Skeletal muscle cell (primary cell): Measurements from ENCODE around the gene WHRN.

Source experiments
- DNase-seq: peaks from one replicate; pipeline ENCODE4 v3.0.0-alpha.2; 2010; ENCODE audit warnings: low read depth
- H3K4me3 ChIP-seq: 2 replicates; pipeline ENCODE4 v1.5.1; 2011; ENCODE audit warnings: low read depth, mild to moderate bottlenecking, control low read depth, low read length, moderate library complexity

WHRN gene

DNA sequence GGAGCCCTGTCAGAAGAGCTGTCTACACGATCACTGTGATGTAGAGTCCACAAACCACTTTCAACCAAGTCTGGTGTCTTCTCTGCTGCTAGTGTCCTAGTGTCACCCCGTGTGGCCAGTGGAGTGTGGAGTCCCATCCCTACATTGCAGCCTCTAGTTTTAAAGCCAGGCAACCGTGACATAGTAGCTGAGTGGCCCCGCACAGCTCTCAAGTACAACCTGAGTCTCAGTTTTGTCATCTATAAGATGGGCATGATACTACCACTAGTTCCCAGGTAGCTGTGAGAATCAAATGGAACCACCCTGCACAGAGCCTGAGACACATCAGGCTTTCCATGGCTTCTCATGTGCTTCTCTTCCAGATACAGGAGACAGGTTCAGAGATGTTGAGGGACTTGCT, 74.3 kb downstream of the WHRN start:
- H3K4me3 ChIP-seq: no peak overlapping the region
- DNase-seq: no peak

DNA sequence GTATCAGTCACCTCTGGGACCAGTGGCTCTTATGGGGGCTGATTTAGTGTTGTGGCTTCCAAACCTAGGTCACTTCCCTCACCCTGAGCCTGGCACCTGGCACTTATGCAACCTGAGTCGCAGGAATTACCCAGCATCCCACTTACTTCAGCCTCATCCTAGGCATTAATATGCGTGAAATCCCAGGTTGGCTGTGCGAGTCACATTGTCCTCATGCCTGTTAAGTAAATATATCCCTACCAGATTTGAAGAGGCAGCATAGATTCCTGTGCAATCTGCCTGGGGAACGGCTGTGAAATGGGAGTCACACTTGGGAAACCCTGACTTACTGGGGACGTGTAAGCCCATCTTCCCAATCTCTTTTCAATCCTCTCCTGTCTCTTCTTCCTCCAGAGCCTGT, 74.8 kb downstream of the WHRN start:
- DNase-seq: no peak
- no peak overlapping the region for H3K4me3 ChIP-seq

DNA sequence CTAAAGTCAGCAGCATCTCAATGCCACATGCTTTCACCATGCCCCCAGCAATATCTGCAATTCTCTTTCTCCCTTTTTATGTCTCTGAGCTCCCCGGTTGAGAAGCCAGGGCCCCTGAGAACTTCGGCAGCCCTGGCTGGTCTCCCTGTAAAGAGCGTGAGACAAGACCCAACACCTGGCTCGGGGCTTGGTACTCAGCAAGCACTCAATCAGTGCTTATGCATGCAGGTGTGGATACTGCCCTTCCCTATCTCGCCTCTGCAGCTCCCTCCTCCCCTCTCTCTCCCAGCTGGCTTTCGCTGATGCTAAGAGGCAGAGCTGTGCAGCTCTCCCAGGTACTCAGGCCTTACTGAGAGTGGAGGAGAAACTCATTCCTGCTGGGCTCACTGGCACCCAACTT, 75.8 kb downstream of the WHRN start:
- DNase-seq: no peak
- no peak overlapping the region for H3K4me3 ChIP-seq

DNA sequence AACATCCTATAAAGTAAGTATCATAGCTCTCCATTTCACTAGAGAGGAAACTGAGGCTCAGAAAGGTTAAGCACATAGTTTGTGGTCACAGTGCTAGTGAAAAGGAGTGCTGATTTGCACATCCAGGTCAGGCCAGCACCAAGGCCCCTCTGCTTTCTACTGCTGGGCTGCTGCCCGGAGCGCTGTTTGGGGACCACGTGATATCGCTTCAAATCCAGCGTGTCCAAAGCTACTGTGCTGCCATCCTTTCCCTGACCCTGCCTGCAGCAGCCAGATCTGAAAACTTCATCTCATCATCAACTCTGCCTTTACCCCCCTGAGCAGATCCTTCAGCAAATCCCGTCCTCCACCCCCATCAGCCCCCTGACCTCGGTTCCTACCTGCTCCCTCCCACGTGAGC, 76.8 kb downstream of the WHRN start:
- H3K4me3 ChIP-seq: no peak overlapping the region
- no peak for DNase-seq

DNA sequence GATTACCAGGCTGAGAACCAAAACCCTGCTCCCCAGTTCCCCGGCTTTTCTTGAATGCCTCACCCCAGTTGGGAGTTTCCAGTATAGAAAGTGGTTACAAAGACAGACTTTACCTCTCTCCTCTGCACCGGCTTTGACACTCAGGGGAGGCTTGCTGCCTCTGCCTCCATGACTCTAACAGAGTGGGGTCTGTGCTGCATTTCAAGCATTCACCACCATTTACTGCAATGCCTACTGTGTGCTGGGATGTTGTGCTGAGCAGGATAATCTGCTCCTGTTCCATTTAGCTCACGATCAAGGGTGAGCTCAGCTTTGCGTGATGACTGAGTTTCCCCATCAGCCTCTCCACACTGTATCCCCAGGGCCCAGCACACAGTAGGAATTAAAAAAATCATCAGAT, 77.6 kb downstream of the WHRN start:
- no peak for DNase-seq
- no peak overlapping the region for H3K4me3 ChIP-seq

DNA sequence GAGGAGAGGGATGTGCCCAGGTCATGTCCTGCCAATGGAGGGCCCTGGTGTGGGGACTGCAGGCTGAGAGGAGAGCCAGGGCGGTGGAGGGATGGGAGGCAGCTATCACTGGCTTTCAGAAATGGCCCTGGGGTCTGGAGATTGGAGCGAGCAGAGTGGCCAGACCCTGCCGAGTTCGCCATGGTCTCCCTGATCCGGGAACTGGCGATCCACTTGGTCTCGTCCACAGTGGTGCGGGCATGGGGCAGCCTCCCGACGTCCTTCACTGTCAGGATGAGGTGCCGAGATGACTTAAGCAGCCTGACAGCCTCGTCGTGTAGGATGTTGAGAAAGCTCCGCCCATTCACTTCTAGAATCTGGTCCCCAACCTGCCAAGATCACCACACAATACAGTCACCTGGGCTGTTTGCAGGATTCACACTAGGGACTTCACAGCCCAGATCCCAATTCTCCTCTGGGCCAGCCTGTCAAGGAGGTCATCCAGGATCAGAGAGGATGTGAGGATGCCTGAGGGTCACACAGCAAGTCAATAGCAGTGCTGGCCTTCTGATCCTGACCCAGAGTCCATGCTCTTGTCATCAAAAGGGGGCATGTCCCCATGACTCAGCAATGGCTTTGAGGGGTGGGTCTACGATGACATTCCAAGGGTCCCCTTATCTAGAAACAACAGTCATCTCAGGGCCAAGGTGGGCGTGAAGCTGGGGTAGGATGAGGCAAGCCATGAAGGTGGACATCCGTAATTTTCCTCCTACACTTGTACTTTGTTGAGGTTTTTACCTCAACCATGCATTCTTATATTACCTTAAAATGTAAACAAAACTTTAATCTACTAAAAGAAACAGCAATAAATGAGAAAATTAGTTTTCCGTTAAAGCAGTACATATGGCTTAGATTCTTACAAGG, 79.0 kb downstream of the WHRN start:
- H3K4me3 ChIP-seq: no peak overlapping the region
- no peak for DNase-seq

DNA sequence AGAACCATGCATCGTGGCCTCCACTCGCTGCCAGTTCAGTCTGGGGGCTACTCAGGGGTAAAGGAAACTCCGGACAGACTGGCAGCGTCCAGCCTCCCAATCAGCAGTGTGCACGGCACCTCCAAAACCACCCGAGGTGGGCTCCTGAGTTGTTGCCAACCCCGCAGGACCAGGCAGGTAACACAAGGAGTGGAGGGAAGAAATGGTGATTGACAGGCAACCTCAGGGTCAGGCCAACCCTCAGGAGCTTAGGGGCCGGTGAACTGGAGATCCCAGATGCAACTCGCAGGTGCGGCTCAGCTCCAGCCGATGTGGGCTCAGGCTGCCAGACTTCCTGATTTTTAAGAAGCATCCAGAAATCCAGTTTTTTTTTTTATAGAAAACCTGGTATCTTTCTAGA, 80.1 kb downstream of the WHRN start:
- no peak for DNase-seq
- H3K4me3 ChIP-seq: no peak overlapping the region

DNA sequence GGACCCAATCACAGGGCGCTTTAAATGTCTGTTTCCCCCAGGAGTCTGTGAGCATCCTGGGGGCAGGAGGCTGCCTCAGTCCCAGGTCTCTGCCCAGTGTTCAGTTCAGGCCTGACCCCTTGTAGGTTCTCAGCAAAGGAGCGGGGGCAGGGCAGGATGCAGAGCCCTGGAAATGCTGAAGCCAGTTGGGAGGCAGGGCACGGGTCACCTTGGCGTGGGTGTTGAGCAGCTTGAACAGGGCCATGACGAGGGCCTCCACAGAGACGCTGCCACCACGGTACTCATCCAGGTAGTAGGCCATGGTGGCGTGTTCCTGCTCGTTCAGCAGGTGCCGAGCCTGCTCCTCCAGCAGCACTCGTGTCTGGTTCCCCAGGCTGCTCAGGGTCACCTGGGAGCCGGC, 81.1 kb downstream of the WHRN start:
- DNase-seq: no peak

DNA sequence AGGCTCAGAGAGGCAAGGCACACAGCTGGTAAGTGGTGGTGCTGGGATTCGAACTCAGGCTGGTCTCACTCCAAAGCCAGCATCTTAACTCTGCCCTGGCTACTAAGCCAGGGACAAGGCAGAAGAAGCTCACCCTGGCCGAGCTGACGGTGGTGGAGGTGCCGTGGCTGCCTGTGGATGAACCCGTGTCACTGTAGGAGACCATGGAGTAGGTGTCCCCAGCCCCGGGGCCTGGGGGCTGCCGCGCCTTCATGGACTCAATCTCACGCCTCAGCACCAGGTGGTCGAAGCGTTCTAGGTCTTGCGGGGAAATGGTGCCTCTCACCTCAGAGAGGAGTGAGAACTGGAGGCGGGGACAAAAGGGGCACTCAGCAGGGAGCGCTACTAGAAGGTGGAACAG, 82.1 kb downstream of the WHRN start:
- H3K4me3 ChIP-seq: no peak overlapping the region
- no peak for DNase-seq

More for the DNA sequence above, 81.1 kb downstream of the WHRN start:
- no peak overlapping the region for H3K4me3 ChIP-seq

DNA sequence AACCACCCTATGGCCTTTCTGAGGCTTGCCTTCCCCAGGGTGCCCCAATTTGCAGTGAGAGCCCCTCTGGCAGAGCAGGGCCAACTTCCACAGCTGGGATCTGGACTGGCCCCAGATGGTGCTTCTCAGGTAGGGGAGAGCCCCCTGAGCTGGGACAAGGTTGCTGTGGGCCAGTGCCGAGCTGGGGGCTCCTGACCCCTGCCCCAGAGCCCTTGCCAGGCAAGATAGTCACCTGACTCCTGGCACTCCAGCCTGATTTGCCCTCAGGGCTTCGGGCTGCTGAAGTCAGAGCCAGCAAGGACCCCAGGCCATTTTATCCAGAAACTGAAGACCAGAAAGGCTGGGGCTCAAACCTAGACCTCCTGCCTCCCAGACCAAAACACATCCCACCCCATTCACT, 84.1 kb downstream of the WHRN start:
- no peak overlapping the region for H3K4me3 ChIP-seq
- no peak for DNase-seq

DNA sequence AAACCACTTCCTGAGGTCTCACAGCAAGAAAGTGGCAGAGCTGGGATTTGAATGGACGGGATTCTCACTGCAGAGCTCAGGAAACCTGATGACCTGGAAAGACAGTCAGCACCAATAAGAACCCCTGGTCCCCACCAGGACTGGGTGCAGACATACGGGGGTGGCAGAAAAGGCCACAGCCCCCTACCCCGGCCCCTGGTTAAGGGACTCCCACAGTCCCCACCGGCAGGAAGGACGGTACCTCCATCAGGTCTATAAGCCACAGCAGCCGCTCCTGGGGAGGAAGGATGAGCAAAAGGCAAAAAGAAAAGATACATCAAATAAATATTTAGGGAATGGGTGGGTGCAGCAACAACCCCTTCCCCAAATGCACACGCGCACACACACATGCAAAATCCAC, 85.5 kb downstream of the WHRN start:
- H3K4me3 ChIP-seq: no peak overlapping the region
- DNase-seq: no peak

DNA sequence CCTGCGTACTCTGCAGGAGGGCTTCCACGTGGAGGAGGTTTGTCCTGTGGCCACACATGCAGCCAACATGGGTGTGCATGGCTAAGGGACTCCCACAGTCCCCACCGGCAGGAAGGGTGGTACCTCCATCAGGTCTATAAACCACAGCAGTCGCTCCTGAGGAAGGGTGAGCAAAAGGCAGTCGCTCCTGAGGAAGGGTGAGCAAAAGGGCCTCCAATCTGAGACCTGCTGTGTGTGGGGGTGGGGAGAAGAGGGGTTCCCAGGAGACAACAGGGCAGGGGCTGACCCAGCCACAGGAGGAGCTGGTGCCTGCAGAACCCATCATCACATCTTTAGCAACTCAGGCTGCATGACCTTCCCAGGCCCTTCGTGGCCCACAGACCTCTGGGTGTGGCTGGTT, 87.2 kb downstream of the WHRN start:
- DNase-seq: no peak
- no peak overlapping the region for H3K4me3 ChIP-seq

DNA sequence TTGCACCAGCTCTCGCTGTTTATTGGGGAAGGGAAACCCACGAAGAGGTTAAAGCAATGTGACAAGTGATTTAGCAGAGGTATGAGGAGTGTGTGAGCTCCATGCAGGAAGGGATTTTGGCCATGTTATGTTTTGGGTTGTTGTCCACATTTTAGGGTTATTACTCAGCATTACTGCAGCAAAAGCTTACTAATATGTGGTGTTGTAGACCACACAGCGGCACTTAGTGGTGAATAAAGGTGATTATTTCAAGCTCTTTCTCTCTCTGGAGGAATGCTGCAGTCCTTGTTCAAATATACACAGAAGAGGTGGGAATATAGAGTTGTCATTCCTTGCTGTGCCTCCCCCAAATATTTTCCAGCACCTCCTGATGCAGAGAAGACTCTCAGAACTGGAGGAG, 87.8 kb downstream of the WHRN start:
- H3K4me3 ChIP-seq: no peak overlapping the region
- DNase-seq: no peak

DNA sequence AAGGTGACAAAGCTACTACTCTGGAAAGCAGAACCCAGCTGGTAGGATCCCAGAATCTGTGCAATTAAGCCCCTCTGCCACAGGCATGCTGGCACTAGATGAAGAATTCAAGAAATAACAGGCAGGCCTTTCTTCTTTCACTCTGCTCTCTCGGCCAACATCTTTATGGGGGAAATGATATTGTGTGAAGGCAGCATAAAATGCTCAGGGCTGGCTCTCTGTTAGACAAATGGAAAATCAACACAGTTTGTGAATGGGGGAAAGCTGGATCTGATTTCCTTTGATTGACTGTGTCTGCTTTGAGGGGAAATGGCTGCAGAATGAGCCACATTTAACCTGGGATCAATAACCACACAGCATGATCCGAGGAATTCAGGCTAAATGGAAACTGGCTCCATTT, 88.4 kb downstream of the WHRN start:
- DNase-seq: no peak
- H3K4me3 ChIP-seq: no peak overlapping the region

DNA sequence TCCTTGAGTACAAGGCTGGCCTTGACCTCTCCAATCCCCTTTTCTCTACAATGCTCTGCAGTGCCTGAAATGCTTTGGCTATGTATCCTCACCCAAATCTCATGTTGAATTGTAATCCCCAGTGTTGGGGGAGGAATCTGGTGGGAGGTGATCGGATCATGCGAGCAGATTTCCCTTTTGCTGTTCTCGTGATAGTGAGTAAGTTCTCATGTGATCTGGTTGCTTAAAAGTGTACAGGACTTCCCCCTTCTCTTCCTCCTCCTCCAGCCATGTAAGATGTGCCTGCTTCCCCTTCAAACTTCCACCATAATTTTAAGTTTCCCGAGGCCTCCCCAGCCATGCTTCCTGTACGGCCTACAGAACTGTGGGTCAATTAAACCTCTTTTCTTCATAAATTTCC, 89.0 kb downstream of the WHRN start:
- DNase-seq: no peak
- H3K4me3 ChIP-seq: no peak overlapping the region

DNA sequence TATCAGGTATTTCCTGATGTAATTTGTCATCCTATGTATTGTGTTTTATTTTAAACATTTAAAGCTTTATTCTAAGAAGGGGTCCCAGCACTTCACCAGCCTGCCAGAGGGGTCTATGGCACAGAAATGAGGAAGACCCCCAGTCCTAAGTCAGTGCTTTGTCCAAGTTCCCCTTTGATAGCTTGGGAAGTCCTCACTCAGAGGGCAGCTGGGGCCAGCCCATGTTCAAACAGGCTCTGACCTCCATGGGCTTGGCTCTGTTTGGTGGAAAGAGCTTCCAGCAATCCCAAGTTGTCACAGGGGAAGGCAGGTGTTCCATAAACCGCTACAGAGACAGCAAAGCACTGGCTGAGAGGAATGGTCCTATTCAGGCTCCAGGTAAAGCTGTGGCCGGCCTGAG, 90.9 kb downstream of the WHRN start:
- no peak overlapping the region for H3K4me3 ChIP-seq
- DNase-seq: no peak

DNA sequence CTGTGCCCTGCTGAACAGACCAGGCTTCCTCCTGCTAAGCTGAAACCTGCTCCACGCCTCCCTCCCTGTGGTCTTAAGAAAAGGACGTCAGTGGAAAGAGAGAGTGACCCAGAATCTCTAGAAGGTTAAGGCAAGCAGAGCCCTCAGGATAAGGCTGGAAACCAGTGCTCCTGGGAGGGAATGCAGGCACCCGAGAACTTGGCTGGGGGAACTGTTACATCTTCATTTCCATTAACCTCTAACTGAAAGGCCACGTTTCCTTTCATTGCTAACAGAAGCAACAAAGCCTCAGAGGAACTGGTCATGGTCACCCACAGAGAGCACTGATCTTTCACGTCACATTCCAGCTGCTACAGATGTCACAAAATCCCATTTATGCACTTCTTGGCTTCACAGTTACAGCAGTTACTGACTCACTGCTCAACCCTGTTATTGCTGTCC, 91.4 kb downstream of the WHRN start:
- H3K4me3 ChIP-seq: no peak overlapping the region
- peak; percentile 49 for DNase-seq

DNA sequence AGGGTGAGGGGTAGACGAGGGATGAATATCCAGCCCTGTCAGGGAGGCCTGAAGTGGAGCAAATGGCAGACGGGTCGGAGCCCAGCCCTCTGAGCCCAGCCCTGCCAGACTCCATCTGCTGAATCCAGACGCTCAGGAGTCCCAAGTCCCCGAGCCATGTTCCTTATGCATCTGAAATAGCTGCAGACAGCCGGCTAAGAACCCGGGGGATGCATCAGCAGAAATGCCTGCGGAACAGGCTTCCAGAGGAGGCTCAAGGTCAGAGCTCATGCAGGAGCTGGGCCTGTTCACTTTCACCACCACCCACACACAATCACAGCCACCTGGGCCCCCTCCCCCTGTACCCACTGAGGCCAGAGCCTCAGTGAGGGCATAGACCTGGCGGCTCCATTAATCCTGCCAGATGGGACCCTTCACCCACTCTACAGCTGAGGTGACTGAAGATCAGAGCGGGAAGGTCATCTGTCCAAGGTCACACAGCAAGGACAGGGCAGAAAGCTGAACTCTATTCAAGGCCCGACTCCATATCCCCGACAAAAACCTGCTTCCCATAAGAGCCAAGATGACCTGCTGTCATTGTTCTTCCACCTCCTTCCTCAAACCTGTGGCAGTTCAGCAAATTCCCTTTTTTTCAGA, 93.1 kb downstream of the WHRN start:
- no peak for DNase-seq
- H3K4me3 ChIP-seq: no peak overlapping the region

DNA sequence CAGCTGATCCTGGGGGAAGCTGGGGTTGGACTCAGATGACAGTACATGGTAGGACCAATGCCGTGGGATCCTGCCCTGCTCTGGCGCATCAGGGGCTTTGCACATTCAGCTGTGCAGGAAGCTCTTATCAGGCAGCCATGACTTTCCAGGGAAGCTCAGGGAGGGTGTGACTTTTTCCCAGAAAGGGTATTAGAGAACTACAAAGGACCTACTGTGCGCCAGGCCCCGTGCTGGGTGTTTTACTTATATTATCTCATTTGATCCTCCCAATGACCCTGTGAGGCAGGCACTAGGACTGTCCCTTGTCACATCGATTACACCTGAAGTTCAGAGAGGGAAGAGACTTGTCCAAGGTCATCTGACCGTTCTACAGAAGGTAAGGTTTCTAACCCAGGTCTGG, 93.8 kb downstream of the WHRN start:
- DNase-seq: no peak
- H3K4me3 ChIP-seq: no peak overlapping the region

DNA sequence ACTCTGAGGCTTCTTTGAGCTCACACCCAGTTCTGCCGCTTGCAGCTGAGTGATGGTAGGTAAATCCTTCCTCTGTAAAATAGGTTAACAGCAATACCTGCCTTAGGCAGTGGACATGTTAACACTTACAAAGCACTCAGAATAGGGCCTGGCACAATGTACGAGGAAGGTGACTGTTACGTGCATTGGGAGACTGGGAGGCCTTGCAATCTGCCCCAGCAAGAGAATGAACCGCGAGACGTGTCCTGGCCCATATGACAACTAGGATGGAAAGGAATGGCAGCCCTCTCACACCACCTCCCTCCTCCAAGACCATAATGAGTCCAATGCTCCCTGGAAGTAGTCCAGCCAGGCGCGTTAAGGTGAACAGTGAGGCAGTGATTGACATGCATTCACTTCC, 94.4 kb downstream of the WHRN start:
- DNase-seq: no peak
- H3K4me3 ChIP-seq: no peak overlapping the region

DNA sequence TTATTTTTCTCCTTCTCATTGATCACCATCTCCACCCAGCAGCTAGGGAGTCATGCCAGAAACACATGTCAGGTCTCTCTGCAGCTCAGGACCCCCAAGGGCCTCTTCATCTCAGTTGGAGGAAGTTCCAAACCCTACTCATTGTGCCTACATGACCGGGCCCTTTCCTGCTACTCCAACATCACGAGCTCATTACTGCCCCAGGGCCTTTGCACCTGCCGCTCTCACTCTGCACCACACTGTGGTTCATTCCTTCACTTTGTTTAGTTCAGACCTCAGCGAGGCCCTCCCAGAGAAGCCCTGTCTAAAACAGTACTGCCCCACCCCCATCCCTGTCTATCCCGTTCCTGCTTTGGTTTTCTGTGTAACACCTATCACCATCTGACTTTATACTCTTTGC, 95.4 kb downstream of the WHRN start:
- no peak for DNase-seq
- H3K4me3 ChIP-seq: no peak overlapping the region
